Hepatocyte (in vitro differentiated cells): ENCODE results near the gene CHST13. TPM values are rescaled to one million over a fixed set of nuclear protein-coding genes. Genes with fewer than 3 reads are reported as not detected.

ENCODE experiments used
- DNase-seq: peaks from one replicate; pipeline ENCODE4 v3.0.0-alpha.2; 2016; ENCODE audit warnings: low spot score
- H2AFZ ChIP-seq: fragments of 200-600 bp; sonication (generic); 2 replicates; pipeline ENCODE4 v1.6.0; 2016; ENCODE audit warnings: antibody characterized with exemption, mild to moderate bottlenecking
- H3K27ac ChIP-seq: fragments of 200-600 bp; sonication (generic); 2 replicates; pipeline ENCODE4 v1.5.1; 2016; ENCODE audit warnings: mild to moderate bottlenecking
- H3K27me3 ChIP-seq: fragments of 200-600 bp; sonication (generic); 2 replicates; pipeline ENCODE4 v1.6.1; 2016
- H3K36me3 ChIP-seq: fragments of 200-600 bp; sonication (generic); replicated peaks from 2 replicates; pipeline ENCODE4 v1.5.1; 2016; ENCODE audit warnings: low read depth; ENCODE audit not compliant: insufficient read depth
- H3K4me1 ChIP-seq: fragments of 200-600 bp; sonication (generic); 2 replicates; pipeline ENCODE4 v1.5.1; 2016; ENCODE audit warnings: mild to moderate bottlenecking, moderate library complexity; ENCODE audit not compliant: insufficient read depth
- H3K4me2 ChIP-seq: fragments of 200-600 bp; sonication (generic); 2 replicates; pipeline ENCODE4 v1.6.0; 2016
- H3K4me3 ChIP-seq: fragments of 200-600 bp; sonication (generic); 2 replicates; pipeline ENCODE4 v1.5.1; 2016; ENCODE audit warnings: mild to moderate bottlenecking
- H3K79me2 ChIP-seq: fragments of 200-600 bp; sonication (generic); 2 replicates; pipeline ENCODE4 v1.6.0; 2017; ENCODE audit warnings: mild to moderate bottlenecking
- H3K9me2 ChIP-seq: fragments of 200-600 bp; sonication (generic); replicated peaks from 2 replicates; pipeline ENCODE4 v1.6.0; 2017; ENCODE audit warnings: mild to moderate bottlenecking; ENCODE audit not compliant: insufficient read depth
- H3K9me3 ChIP-seq: fragments of 200-600 bp; sonication (generic); 2 replicates; pipeline ENCODE4 v1.5.1; 2016; ENCODE audit warnings: low read depth, mild to moderate bottlenecking
- H4K20me1 ChIP-seq: fragments of 200-600 bp; sonication (generic); 2 replicates; pipeline ENCODE4 v1.6.0; 2016; ENCODE audit warnings: mild to moderate bottlenecking; ENCODE audit not compliant: insufficient read depth, poor library complexity, severe bottlenecking
- CTCF ChIP-seq: fragments of 200-600 bp; sonication (generic); IDR thresholded peaks from 2 replicates; pipeline ENCODE4 v1.5.1; 2016; ENCODE audit warnings: antibody characterized with exemption, mild to moderate bottlenecking; ENCODE audit not compliant: poor library complexity
- EZH2 ChIP-seq: fragments of 200-600 bp; sonication (generic); IDR thresholded peaks from 2 replicates; pipeline ENCODE4 v1.6.1; 2016; ENCODE audit warnings: antibody characterized with exemption, mild to moderate bottlenecking, borderline replicate concordance
- EZH2phosphoT487 ChIP-seq: fragments of 200-600 bp; sonication (generic); IDR thresholded peaks from one replicate; pipeline ENCODE4 v1.6.1; 2018; ENCODE audit warnings: antibody characterized with exemption, mild to moderate bottlenecking, low read depth, moderate library complexity; ENCODE audit not compliant: unreplicated experiment, severe bottlenecking
- WGBS: methylation state at CpG from one replicate; pipeline ENCODE4 v1.1.6; 2016; ENCODE audit warnings: low lambda C conversion rate; ENCODE audit errors: missing lambda C conversion rate; 5-methylcytosine and 5-hydroxymethylcytosine counted together
- polyA plus RNA-seq: library from polyadenylated mRNA; unstranded; fragments of >200 nt; fragmentation: Nextera tagmentation; extraction: Ambion mirVana; gene quantifications from 2 replicates; pipeline ENCODE4 v1.2.1, GENCODE V29; 2016
- total RNA-seq: library from RNA; depleted of rRNA; stranded (reverse); fragments of >200 nt; gene quantifications from 2 replicates; pipeline ENCODE4 v1.2.3, GENCODE V29; 2014

CHST13 gene
- total and polyA plus RNA-seq, 2 experiments from 2014 or later, result 31.5 to 54.6 TPM

GRCh38 chr3:126556637-126557414, 32.9 kb downstream of the CHST13 start:
- Histone ChIP-seq H3K79me2 (no peaks in the 10 kb centered on the region), H2AFZ (no peak overlapping the region), H3K9me3 (no peaks in the 10 kb centered on the region), H3K27ac (no peak overlapping the region), H3K9me2 (no peaks in the 10 kb centered on the region), H3K36me3 (no peaks in the 10 kb centered on the region), H3K4me1 (no peaks in the 10 kb centered on the region), H3K4me2 (no peak overlapping the region), H3K27me3 (no peaks in the 10 kb centered on the region), H3K4me3 (no peak overlapping the region), H4K20me1 (no peaks in the 10 kb centered on the region)
- no peak for TF ChIP-seq CTCF
- TF ChIP-seq EZH2, result no peak
- no peak for TF ChIP-seq EZH2phosphoT487
- 92% methylated on average over 8 of the region's 8 CpGs for WGBS
- no peak for DNase-seq

- H3K4me1 ChIP-seq, result no peaks in the 10 kb centered on the region
- H3K79me2 ChIP-seq, result no peaks in the 10 kb centered on the region
- WGBS, result 98% methylated on average over 10 of the region's 11 CpGs
- H3K9me2 ChIP-seq, result no peaks in the 10 kb centered on the region
- H3K4me3 ChIP-seq, result no peak overlapping the region
- no peak for TF ChIP-seq EZH2
- TF ChIP-seq CTCF, result no peak
- TF ChIP-seq EZH2phosphoT487, result no peak
- no peaks in the 10 kb centered on the region for H3K9me3 ChIP-seq
- no peaks in the 10 kb centered on the region for H3K36me3 ChIP-seq
- no peak for DNase-seq
- no peaks in the 10 kb centered on the region for H3K27me3 ChIP-seq
- H3K27ac ChIP-seq, result no peak overlapping the region
- no peak overlapping the region for H3K4me2 ChIP-seq
- H2AFZ ChIP-seq, result no peak overlapping the region
- H4K20me1 ChIP-seq, result no peaks in the 10 kb centered on the region
These were observed 33.4 kb downstream of the CHST13 start for GRCh38 chr3:126557415-126557745.

GRCh38 chr3:126557761-126558160, 33.8 kb downstream of the CHST13 start:
- Histone ChIP-seq H3K4me2 (no peak overlapping the region), H3K9me2 (no peaks in the 10 kb centered on the region), H3K4me3 (no peak overlapping the region), H3K27ac (no peak overlapping the region), H3K79me2 (no peaks in the 10 kb centered on the region), H3K4me1 (no peaks in the 10 kb centered on the region), H3K27me3 (no peaks in the 10 kb centered on the region), H2AFZ (no peak overlapping the region), H3K36me3 (no peaks in the 10 kb centered on the region), H4K20me1 (no peaks in the 10 kb centered on the region), H3K9me3 (no peaks in the 10 kb centered on the region)
- no peak for DNase-seq
- TF ChIP-seq EZH2 (no peak), CTCF (no peak), EZH2phosphoT487 (no peak)
- WGBS, result 90% methylated on average over 6 of the region's 6 CpGs
